Measurements from ENCODE around the gene DRGX. TPM values are rescaled to one million over a fixed set of nuclear protein-coding genes. Genes with fewer than 3 reads are reported as not detected.

Gene DRGX
- total and polyA plus RNA-seq, 2 of the 4 experiments (the other 2 are of a cell fraction), result not detected

GRCh38 chr10:49360271-49361177, 35.4 kb downstream of the DRGX start:
- Histone ChIP-seq H3K9me3 (ENCODE audit: control insufficient read depth, insufficient read depth, low read length) (peaks cover 2% of the 10 kb centered on the region; the same call in 1 of the 2 replicates), H4K20me1 (ENCODE audit: insufficient read depth, low read length) (no peaks in the 10 kb centered on the region)
- CTCF ChIA-PET, result no interaction called here
- TF ChIP-seq SMC3 (IDR thresholded peaks at IDR 0.05; ENCODE audit: low read depth, low read length) (no peak), MAFK (IDR thresholded peaks at IDR 0.05; ENCODE audit: low read depth, low read length) (no peak), FOS (IDR thresholded peaks at IDR 0.05; ENCODE audit: low read depth, low read length) (no peak), MAZ (IDR thresholded peaks at IDR 0.05; ENCODE audit: borderline replicate concordance, low read depth, low read length) (no peak), RAD21 (IDR thresholded peaks at IDR 0.05; ENCODE audit: low read length) (no peak), USF2 (IDR thresholded peaks at IDR 0.05; ENCODE audit: low read depth, low read length) (no peak), CEBPB (IDR thresholded peaks at IDR 0.05; ENCODE audit: low read depth, low read length) (no peak), RFX5 (IDR thresholded peaks at IDR 0.05; ENCODE audit: low read depth, low read length) (no peak), CHD1 (IDR thresholded peaks at IDR 0.05; ENCODE audit: low read depth, low read length) (no peak), BHLHE40 (IDR thresholded peaks at IDR 0.05; ENCODE audit: low read depth, low read length) (no peak), NFE2L2 (IDR thresholded peaks at IDR 0.05; ENCODE audit: low read depth, low read length) (no peak), ELK1 (IDR thresholded peaks at IDR 0.05; ENCODE audit: borderline replicate concordance, low read depth, low read length) (no peak), MXI1 (IDR thresholded peaks at IDR 0.05; ENCODE audit: borderline replicate concordance, low read depth, low read length) (no peak), POLR2A (IDR thresholded peaks at IDR 0.05; ENCODE audit: low read depth, low read length) (no peak), RCOR1 (IDR thresholded peaks at IDR 0.05; ENCODE audit: insufficient replicate concordance, low read length) (no peak)

More at GRCh38 chr10:49360271-49361177, 35.4 kb downstream of the DRGX start:
- H2AK9ac ChIP-seq (replicated peaks; ENCODE audit: low read depth, low read length, poor library complexity), result no peak overlapping the region
- WGBS, 2 experiments (ENCODE audit: extremely low coverage in 2 of 2, insufficient read length in 1 of 2), result 28% methylated on average over 9 of the region's 15 CpGs; no CpG with 5 or more reads in 1 of the 2 experiments
- H2AK5ac ChIP-seq (ENCODE audit: low read depth, low read length), result no peak overlapping the region
- no peak overlapping the region for H2BK120ac ChIP-seq (ENCODE audit: low read depth, low read length)
- in situ Hi-C loops (cut with MboI; ENCODE audit: low sequenced_read_pairs), result no loop called here
- BruUV-seq (replicated peaks), result no TSS peak
- no peak overlapping the region for H4K8ac ChIP-seq (ENCODE audit: low read depth in 2 of 2, low read length in 2 of 2)
- no peak overlapping the region for H3K27ac ChIP-seq (ENCODE audit: insufficient read depth, low read length)
- H4K5ac ChIP-seq (ENCODE audit: low read depth, low read length), result no peak overlapping the region
- H2BK15ac ChIP-seq (ENCODE audit: low read depth, low read length), result no peak overlapping the region
- H2BK5ac ChIP-seq (ENCODE audit: low read depth, low read length, poor library complexity, severe bottlenecking), result no peak overlapping the region
- DNase-seq, result no peak
- H3K4me3 ChIP-seq (ENCODE audit: insufficient read depth, low read depth, low read length), result no peak overlapping the region
- POLR2A ChIA-PET (ENCODE audit: unreplicated experiment), result no interaction called here
- H3K4ac ChIP-seq (ENCODE audit: low read depth, low read length), result no peak overlapping the region
- no peaks in the 10 kb centered on the region for H3K79me1 ChIP-seq (ENCODE audit: low read depth in 1 of 2, low read length in 2 of 2)
- no peak overlapping the region for H3K4me2 ChIP-seq (ENCODE audit: low read depth, low read length)
- peaks cover 3% of the 10 kb centered on the region; the same call in 1 of the 2 replicates for H3K27me3 ChIP-seq (ENCODE audit: control insufficient read depth, insufficient read depth, low read length)
- dilution Hi-C loops (cut with HindIII; ENCODE audit: low sequenced_read_pairs, unreplicated experiment), result no loop called here
- H3K4me1 ChIP-seq (ENCODE audit: control insufficient read depth, insufficient read depth, low read length), result no peaks in the 10 kb centered on the region
- H3K18ac ChIP-seq (ENCODE audit: low read depth, low read length), result no peak overlapping the region
- no peak overlapping the region for H3K14ac ChIP-seq (replicated peaks; ENCODE audit: low read depth, low read length)
- H4K91ac ChIP-seq (ENCODE audit: insufficient read depth, low read depth, low read length), result no peak overlapping the region
- H2AFZ ChIP-seq (replicated peaks; ENCODE audit: low read length, poor library complexity), result no peak overlapping the region
- no peak overlapping the region for H3K9ac ChIP-seq (ENCODE audit: low read depth, low read length)
- no peak; the same call in 1 of the 2 replicates for ATAC-seq (ENCODE audit: low read depth)
- H3K56ac ChIP-seq (ENCODE audit: extremely low read depth, insufficient read depth, low read length), result no peak overlapping the region
- H3K9me1 ChIP-seq (ENCODE audit: insufficient read depth, low read length), result no peaks in the 10 kb centered on the region
- no peaks in the 10 kb centered on the region for H3K36me3 ChIP-seq (ENCODE audit: control insufficient read depth, insufficient read depth, low read length)
- H2BK20ac ChIP-seq (ENCODE audit: low read depth, low read length), result no peak overlapping the region
- intact Hi-C loops (cut with micrococcal nuclease), result no loop called here
- H3K23ac ChIP-seq (ENCODE audit: low read depth, low read length), result no peak overlapping the region

All from IMR-90 (cell line).